Cardiac muscle cell (in vitro differentiated cells and primary cell): ENCODE results near the gene HS3ST2. TPM values are rescaled to one million over a fixed set of nuclear protein-coding genes. Genes with fewer than 3 reads are reported as not detected.

Experiments used
- DNase-seq, 2 donors: peaks; one replicate each; pipeline versions ENCODE4 v3.0.0 to v3.0.0-alpha.2; 2010 to 2017; ENCODE audit warnings: low read depth in 1 of 2, low spot score in 1 of 2
- H3K27ac ChIP-seq: fragments of 200-600 bp; sonication (generic); 2 replicates; pipeline ENCODE4 v1.5.1; 2016
- H3K27me3 ChIP-seq: fragments of 200-600 bp; sonication (generic); 2 replicates; pipeline ENCODE4 v1.6.0; 2016; ENCODE audit warnings: control low read depth
- H3K36me3 ChIP-seq: fragments of 200-600 bp; sonication (generic); 2 replicates; pipeline ENCODE4 v1.5.1; 2016; ENCODE audit warnings: control low read depth
- H3K4me1 ChIP-seq: fragments of 200-600 bp; sonication (generic); 2 replicates; pipeline ENCODE4 v1.8.1; 2017; ENCODE audit warnings: low read depth, mild to moderate bottlenecking, mixed run types
- H3K4me3 ChIP-seq: fragments of 200-600 bp; sonication (generic); 2 replicates; pipeline ENCODE4 v1.5.1; 2016; ENCODE audit warnings: mild to moderate bottlenecking
- H3K9me3 ChIP-seq: fragments of 200-600 bp; sonication (generic); 2 replicates; pipeline ENCODE4 v1.5.1; 2017; ENCODE audit warnings: low read depth, mild to moderate bottlenecking, control low read depth
- CTCF ChIP-seq: IDR thresholded peaks from 2 replicates; pipeline ENCODE4 v1.5.1; 2012; ENCODE audit warnings: low read depth, mild to moderate bottlenecking, low read length
- polyA plus RNA-seq: library from polyadenylated mRNA; unstranded; fragments of >200 nt; fragmentation: Nextera tagmentation; extraction: Ambion mirVana; gene quantifications from 2 replicates; pipeline ENCODE4 v1.2.1, GENCODE V29; 2016
- total RNA-seq: library from RNA; depleted of rRNA; stranded (reverse); fragments of >200 nt; gene quantifications from 2 replicates; pipeline ENCODE4 v1.2.3, GENCODE V29; 2016

The HS3ST2 gene
- total and polyA plus RNA-seq, 2 experiments from 2014 or later, result not detected

- no peak for TF ChIP-seq CTCF
- Histone ChIP-seq H3K4me3 (no peak overlapping the region), H3K36me3 (no peaks in the 10 kb centered on the region), H3K27me3 (no peaks in the 10 kb centered on the region), H3K27ac (no peak overlapping the region), H3K9me3 (no peaks in the 10 kb centered on the region), H3K4me1 (peaks cover 5% of the 10 kb centered on the region)
- DNase-seq, result peak in 1 of 2 donors; percentile 23
These were observed 112.3 kb downstream of the HS3ST2 start for GRCh38 chr16:22926105-22926751.

GRCh38 chr16:22927306-22927705 lies 113.3 kb downstream of the HS3ST2 start:
- no peak overlapping the region for H3K4me3 ChIP-seq
- no peak for TF ChIP-seq CTCF
- no peaks in the 10 kb centered on the region for H3K9me3 ChIP-seq
- H3K27me3 ChIP-seq, result peaks cover 6% of the 10 kb centered on the region
- peaks cover 5% of the 10 kb centered on the region for H3K4me1 ChIP-seq
- H3K36me3 ChIP-seq, result no peaks in the 10 kb centered on the region
- no peak for DNase-seq
- H3K27ac ChIP-seq, result no peak overlapping the region

GRCh38 chr16:22928882-22929435 lies 115.0 kb downstream of the HS3ST2 start:
- Histone ChIP-seq H3K27me3 (peaks cover 8% of the 10 kb centered on the region), H3K27ac (no peak overlapping the region), H3K4me3 (no peak overlapping the region), H3K9me3 (no peaks in the 10 kb centered on the region), H3K36me3 (no peaks in the 10 kb centered on the region), H3K4me1 (peaks cover 5% of the 10 kb centered on the region)
- no peak for DNase-seq
- TF ChIP-seq CTCF, result no peak

GRCh38 chr16:22929461-22929860 lies 115.5 kb downstream of the HS3ST2 start:
- no peak for DNase-seq
- Histone ChIP-seq H3K27ac (no peak overlapping the region), H3K36me3 (no peaks in the 10 kb centered on the region), H3K27me3 (peaks cover 8% of the 10 kb centered on the region), H3K4me1 (peaks cover 5% of the 10 kb centered on the region), H3K9me3 (no peaks in the 10 kb centered on the region), H3K4me3 (no peak overlapping the region)
- no peak for TF ChIP-seq CTCF

- H3K27ac ChIP-seq, result no peak overlapping the region
- H3K4me3 ChIP-seq, result no peak overlapping the region
- no peak for DNase-seq
- H3K27me3 ChIP-seq, result peaks cover 8% of the 10 kb centered on the region
- no peak for TF ChIP-seq CTCF
- H3K9me3 ChIP-seq, result no peaks in the 10 kb centered on the region
- H3K4me1 ChIP-seq, result no peaks in the 10 kb centered on the region
- no peaks in the 10 kb centered on the region for H3K36me3 ChIP-seq
These were observed 118.2 kb downstream of the HS3ST2 start for GRCh38 chr16:22932032-22932771.
